ENCODE results near the gene RAB11FIP3. TPM values are rescaled to one million over a fixed set of nuclear protein-coding genes. Genes with fewer than 3 reads are reported as not detected.

Gene RAB11FIP3
- total RNA-seq, 1 experiment from 2014 or later, result 12.8 TPM

GRCh38 chr16:470418-470817 lies 45.0 kb downstream of the RAB11FIP3 start:
- CTCF ChIA-PET, result no interaction called here
- Histone ChIP-seq H4K20me1 (ENCODE audit: insufficient read depth) (no peaks in the 10 kb centered on the region), H3K9ac (ENCODE audit: low read length) (no peak overlapping the region)

More at GRCh38 chr16:470418-470817, 45.0 kb downstream of the RAB11FIP3 start:
- Histone ChIP-seq H2AFZ (ENCODE audit: low read depth, low read length, poor library complexity, severe bottlenecking) (no peak overlapping the region), H3K27ac (ENCODE audit: low read depth, low read length) (no peak overlapping the region), H3K27me3 (ENCODE audit: insufficient read depth, low read length) (no peaks in the 10 kb centered on the region), H3K4me1 (ENCODE audit: control insufficient read depth in 1 of 2, insufficient read depth in 2 of 2, low read length in 2 of 2) (no peaks in the 10 kb centered on the region), H3K9me3 (ENCODE audit: control insufficient read depth in 1 of 2, insufficient read depth in 1 of 2, low read depth in 1 of 2, low read length in 2 of 2) (no peaks in the 10 kb centered on the region), H3K4me2 (ENCODE audit: low read length) (no peak overlapping the region), H3K79me2 (ENCODE audit: insufficient read depth, low read length) (no peaks in the 10 kb centered on the region), H3K9me2 (ENCODE audit: insufficient read depth) (no peaks in the 10 kb centered on the region), H3K4me3 (replicated peaks in 1 of 2; ENCODE audit: low read depth in 1 of 2, low read length in 2 of 2) (no peak overlapping the region), H3K36me3 (ENCODE audit: control insufficient read depth in 1 of 2, insufficient read depth in 2 of 2, low read length in 2 of 2) (no peaks in the 10 kb centered on the region)
- POLR2A ChIA-PET, result no interaction called here
- DNase-seq (ENCODE audit: low read depth, low spot score), result no peak
- RAD21 ChIA-PET (ENCODE audit: low non-redundant PET in 1 of 2, low total read pairs in 2 of 2, uncharacterized antibody in 2 of 2, unreplicated experiment in 2 of 2), result no interaction called here
- no TSS peak for BruUV-seq (replicated peaks)
- ATAC-seq, result no peak
- intact Hi-C loops (cut with micrococcal nuclease), result no loop called here
- TF ChIP-seq YY1 (IDR thresholded peaks at IDR 0.05; ENCODE audit: extremely low read depth, insufficient replicate concordance, low read depth, low read length) (no peak), SIN3A (IDR thresholded peaks at IDR 0.05; ENCODE audit: low read depth) (no peak), RAD21 (IDR thresholded peaks at IDR 0.05; ENCODE audit: low read depth) (no peak), CEBPB (IDR thresholded peaks at IDR 0.05; ENCODE audit: low read depth) (no peak), SP1 (IDR thresholded peaks at IDR 0.05; ENCODE audit: low read depth) (no peak), ELF1 (IDR thresholded peaks at IDR 0.05; ENCODE audit: borderline replicate concordance, low read depth) (no peak), JUND (IDR thresholded peaks at IDR 0.05) (no peak), REST (IDR thresholded peaks at IDR 0.05; ENCODE audit: low read depth) (no peak), EZH2 (IDR thresholded peaks at IDR 0.05) (no peak), FOSL1 (IDR thresholded peaks at IDR 0.05; ENCODE audit: low read depth) (no peak), EZH2phosphoT487 (IDR thresholded peaks at IDR 0.05; ENCODE audit: borderline replicate concordance) (no peak), CBX3 (IDR thresholded peaks at IDR 0.05; ENCODE audit: low read depth) (no peak), EGR1 (IDR thresholded peaks at IDR 0.05; ENCODE audit: low read depth) (no peak), POLR2A (IDR thresholded peaks at IDR 0.05; ENCODE audit: borderline replicate concordance, extremely low read depth, insufficient read depth, insufficient read length) (no peak), SRF (IDR thresholded peaks at IDR 0.05; ENCODE audit: low read depth) (no peak), ATF3 (IDR thresholded peaks at IDR 0.05) (no peak), TCF7L2 (IDR thresholded peaks at IDR 0.05; ENCODE audit: borderline replicate concordance, extremely low read depth, insufficient read depth, insufficient read length) (no peak), CTCF (IDR thresholded peaks at IDR 0.05 in 2 of 3, conservative IDR thresholded peaks at IDR 0.05 in 1 of 3; ENCODE audit: borderline replicate concordance in 1 of 3, insufficient read depth in 1 of 3, low read depth in 2 of 3, low read length in 2 of 3) (no peak), MAX (IDR thresholded peaks at IDR 0.05) (no peak), ZNF274 (IDR thresholded peaks at IDR 0.05; ENCODE audit: low read depth, low read length) (no peak)
